AG09309 (cell line): ENCODE results near the gene SLC13A4.

Experiments
- DNase-seq: peaks from one replicate; pipeline ENCODE4 v3.0.0-alpha.2; 2010; ENCODE audit warnings: low read depth
- H3K4me3 ChIP-seq: 2 replicates; pipeline ENCODE4 v1.5.1; 2011; ENCODE audit warnings: mild to moderate bottlenecking, low read depth, low read length, moderate library complexity; ENCODE audit not compliant: control insufficient read depth
- CTCF ChIP-seq: IDR thresholded peaks from 2 replicates; pipeline ENCODE4 v1.5.1; 2011; ENCODE audit warnings: mild to moderate bottlenecking, low read depth, low read length, inconsistent platforms; ENCODE audit not compliant: insufficient read depth, control insufficient read depth; ENCODE audit errors: missing control alignments

Gene SLC13A4

GRCh38 chr7:135719688-135720087 is 8.3 kb downstream of the SLC13A4 start:
- TF ChIP-seq CTCF, result no peak
- DNase-seq, result no peak

GRCh38 chr7:135718794-135719437 is 9.1 kb downstream of the SLC13A4 start:
- no peak overlapping the region for H3K4me3 ChIP-seq
- TF ChIP-seq CTCF, result no peak
- DNase-seq, result no peak

More at GRCh38 chr7:135719688-135720087, 8.3 kb downstream of the SLC13A4 start:
- H3K4me3 ChIP-seq, result no peak overlapping the region

- no peak for DNase-seq
- no peak overlapping the region for H3K4me3 ChIP-seq
- TF ChIP-seq CTCF, result no peak
These were observed 9.8 kb downstream of the SLC13A4 start for GRCh38 chr7:135718219-135718618.

- DNase-seq, result no peak
- TF ChIP-seq CTCF, result no peak
- H3K4me3 ChIP-seq, result no peak overlapping the region
These were observed 10.3 kb downstream of the SLC13A4 start for GRCh38 chr7:135717693-135718092.

- no peak for TF ChIP-seq CTCF
- DNase-seq, result peak; percentile 20
- no peak overlapping the region for H3K4me3 ChIP-seq
These were observed 11.2 kb downstream of the SLC13A4 start for GRCh38 chr7:135716677-135717238.

GRCh38 chr7:135715673-135716072 is 12.3 kb downstream of the SLC13A4 start:
- TF ChIP-seq CTCF, result no peak
- no peak for DNase-seq
- H3K4me3 ChIP-seq, result no peak overlapping the region
